Progenitor cell of endocrine pancreas (in vitro differentiated cells): ENCODE measurements around the gene SNX10. TPM values are rescaled to one million over a fixed set of nuclear protein-coding genes. Genes with fewer than 3 reads are reported as not detected.

Source experiments
- DNase-seq: peaks from one replicate; pipeline ENCODE4 v3.0.0; 2021; ENCODE audit warnings: low spot score; ENCODE audit not compliant: unreplicated experiment
- H3K27ac Mint-ChIP-seq: 2 replicates; pipeline ENCODE4 v1.8.0; 2021; ENCODE audit warnings: mild to moderate bottlenecking, moderate library complexity, mixed read lengths
- H3K27me3 Mint-ChIP-seq: 2 replicates; pipeline ENCODE4 v1.8.0; 2021; ENCODE audit warnings: mixed read lengths
- H3K36me3 Mint-ChIP-seq: 2 replicates; pipeline ENCODE4 v1.8.0; 2022; ENCODE audit warnings: mixed read lengths; ENCODE audit not compliant: insufficient read depth
- H3K4me1 Mint-ChIP-seq: 2 replicates; pipeline ENCODE4 v1.8.0; 2021; ENCODE audit warnings: low read depth, mixed read lengths
- H3K4me3 Mint-ChIP-seq: 2 replicates; pipeline ENCODE4 v1.8.0; 2021; ENCODE audit warnings: low read depth, mild to moderate bottlenecking, moderate library complexity, mixed read lengths
- H3K9me3 Mint-ChIP-seq: 2 replicates; pipeline ENCODE4 v1.8.0; 2021; ENCODE audit warnings: low read depth, mixed read lengths
- CTCF ChIP-seq: fragments of 200-600 bp; sonication (generic); IDR thresholded peaks from one replicate; pipeline ENCODE4 v1.5.0; 2021; ENCODE audit warnings: antibody characterized with exemption, mild to moderate bottlenecking; ENCODE audit not compliant: unreplicated experiment
- total RNA-seq: library from RNA; stranded (reverse); gene quantifications from 2 replicates; pipeline ENCODE4 v1.2.1, GENCODE V29; 2021

The SNX10 gene
- total RNA-seq, 1 donor from 2014 or later = 9.2 TPM

- DNase-seq = no peak
- no peaks in the 10 kb centered on the region for H3K27me3 Mint-ChIP-seq
- no peak for TF ChIP-seq CTCF
- peaks cover 1% of the 10 kb centered on the region for H3K4me1 Mint-ChIP-seq
- no peaks in the 10 kb centered on the region for H3K9me3 Mint-ChIP-seq
- no peak overlapping the region for H3K4me3 Mint-ChIP-seq
- no peak overlapping the region for H3K27ac Mint-ChIP-seq
- H3K36me3 Mint-ChIP-seq = peaks cover 2% of the 10 kb centered on the region
Measured at GRCh38 chr7:26349005-26349915, 57.6 kb downstream of the SNX10 start.

GRCh38 chr7:26351171-26351570 lies 59.5 kb downstream of the SNX10 start:
- no peak for TF ChIP-seq CTCF
- Mint-ChIP-seq H3K27ac (no peak overlapping the region), H3K36me3 (peaks cover 2% of the 10 kb centered on the region), H3K4me3 (no peak overlapping the region), H3K27me3 (no peaks in the 10 kb centered on the region), H3K4me1 (peaks cover 1% of the 10 kb centered on the region), H3K9me3 (no peaks in the 10 kb centered on the region)
- no peak for DNase-seq

GRCh38 chr7:26356229-26356628 lies 64.6 kb downstream of the SNX10 start:
- H3K9me3 Mint-ChIP-seq = no peaks in the 10 kb centered on the region
- no peak overlapping the region for H3K27ac Mint-ChIP-seq
- no peak overlapping the region for H3K4me3 Mint-ChIP-seq
- no peak for DNase-seq
- no peaks in the 10 kb centered on the region for H3K27me3 Mint-ChIP-seq
- H3K4me1 Mint-ChIP-seq = no peaks in the 10 kb centered on the region
- no peaks in the 10 kb centered on the region for H3K36me3 Mint-ChIP-seq
- TF ChIP-seq CTCF = no peak

GRCh38 chr7:26356929-26357798 lies 65.5 kb downstream of the SNX10 start:
- Mint-ChIP-seq H3K27me3 (no peaks in the 10 kb centered on the region), H3K4me3 (no peak overlapping the region), H3K9me3 (no peaks in the 10 kb centered on the region), H3K4me1 (no peaks in the 10 kb centered on the region), H3K27ac (no peak overlapping the region), H3K36me3 (no peaks in the 10 kb centered on the region)
- no peak for TF ChIP-seq CTCF
- no peak for DNase-seq

GRCh38 chr7:26357799-26358151 lies 66.1 kb downstream of the SNX10 start:
- Mint-ChIP-seq H3K27ac (no peak overlapping the region), H3K9me3 (no peaks in the 10 kb centered on the region), H3K4me1 (no peaks in the 10 kb centered on the region), H3K4me3 (no peak overlapping the region), H3K27me3 (no peaks in the 10 kb centered on the region), H3K36me3 (no peaks in the 10 kb centered on the region)
- no peak for TF ChIP-seq CTCF
- no peak for DNase-seq
